ENCODE data around the gene SBF2. TPM values are rescaled to one million over a fixed set of nuclear protein-coding genes. Genes with fewer than 3 reads are reported as not detected.

SBF2 gene
- total and polyA plus RNA-seq, 2 of the 13 experiments (the other 11 are each of a cell fraction or from before 2014, with no cell fraction given) = 24.0 to 45.8 TPM

DNA sequence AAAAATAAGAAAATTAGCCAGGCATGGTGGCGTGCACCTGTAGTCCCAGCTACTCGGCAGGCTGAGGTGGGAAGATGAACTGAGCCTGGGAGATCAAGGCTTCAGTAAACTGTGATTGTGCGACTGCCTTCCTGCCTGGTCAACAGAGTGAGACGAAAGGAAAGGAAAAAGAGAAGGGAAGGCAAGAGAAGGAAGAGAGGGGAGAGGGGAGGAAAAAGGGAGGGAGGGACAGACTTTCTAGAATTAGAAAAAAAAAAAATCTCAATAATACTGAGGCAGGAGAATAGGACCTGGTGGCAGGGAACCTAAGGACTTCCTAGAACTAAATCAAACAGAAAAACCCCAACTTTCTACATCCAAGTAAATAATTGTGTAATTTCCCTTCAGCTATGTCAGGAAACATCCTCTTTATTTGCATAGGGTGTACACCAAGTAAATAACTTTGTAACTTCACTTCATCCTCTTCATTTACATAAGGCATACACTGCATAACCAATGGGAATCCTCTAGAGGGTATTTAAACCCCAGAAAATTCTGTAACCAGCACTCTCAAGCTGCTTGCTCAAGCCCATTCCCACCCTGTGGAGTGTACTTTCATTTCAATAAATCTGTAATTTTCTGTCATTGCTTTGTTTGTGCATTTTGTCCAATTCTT, 8.7 kb downstream of the SBF2 start (continued):
- TF ChIP-seq, protein P1, sequence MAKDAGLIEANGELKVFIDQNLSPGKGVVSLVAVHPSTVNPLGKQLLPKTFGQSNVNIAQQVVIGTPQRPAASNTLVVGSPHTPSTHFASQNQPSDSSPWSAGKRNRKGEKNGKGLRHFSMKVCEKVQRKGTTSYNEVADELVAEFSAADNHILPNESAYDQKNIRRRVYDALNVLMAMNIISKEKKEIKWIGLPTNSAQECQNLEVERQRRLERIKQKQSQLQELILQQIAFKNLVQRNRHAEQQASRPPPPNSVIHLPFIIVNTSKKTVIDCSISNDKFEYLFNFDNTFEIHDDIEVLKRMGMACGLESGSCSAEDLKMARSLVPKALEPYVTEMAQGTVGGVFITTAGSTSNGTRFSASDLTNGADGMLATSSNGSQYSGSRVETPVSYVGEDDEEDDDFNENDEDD (CRISPR knock-in tag; IDR thresholded peaks at IDR 0.05; ENCODE audit: borderline replicate concordance) = no peak
- no peak for TF ChIP-seq ZFP62 (CRISPR knock-in tag; IDR thresholded peaks at IDR 0.05)
- no peak for TF ChIP-seq PHB2 (IDR thresholded peaks at IDR 0.05; ENCODE audit: partially characterized antibody)
- TF ChIP-seq, protein P2, sequence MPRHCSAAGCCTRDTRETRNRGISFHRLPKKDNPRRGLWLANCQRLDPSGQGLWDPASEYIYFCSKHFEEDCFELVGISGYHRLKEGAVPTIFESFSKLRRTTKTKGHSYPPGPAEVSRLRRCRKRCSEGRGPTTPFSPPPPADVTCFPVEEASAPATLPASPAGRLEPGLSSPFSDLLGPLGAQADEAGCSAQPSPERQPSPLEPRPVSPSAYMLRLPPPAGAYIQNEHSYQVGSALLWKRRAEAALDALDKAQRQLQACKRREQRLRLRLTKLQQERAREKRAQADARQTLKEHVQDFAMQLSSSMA (CRISPR knock-in tag; IDR thresholded peaks at IDR 0.05) = no peak
- no peak for TF ChIP-seq PHF21A (CRISPR knock-in tag; IDR thresholded peaks at IDR 0.05)
- TF ChIP-seq ZNF703 (CRISPR knock-in tag; IDR thresholded peaks at IDR 0.05; ENCODE audit: borderline replicate concordance) = no peak
- no peak for TF ChIP-seq NR2F1 (CRISPR knock-in tag; IDR thresholded peaks at IDR 0.05)
- no peak for TF ChIP-seq REL (CRISPR knock-in tag; conservative IDR thresholded peaks at IDR 0.05)
- TF ChIP-seq, protein P3, sequence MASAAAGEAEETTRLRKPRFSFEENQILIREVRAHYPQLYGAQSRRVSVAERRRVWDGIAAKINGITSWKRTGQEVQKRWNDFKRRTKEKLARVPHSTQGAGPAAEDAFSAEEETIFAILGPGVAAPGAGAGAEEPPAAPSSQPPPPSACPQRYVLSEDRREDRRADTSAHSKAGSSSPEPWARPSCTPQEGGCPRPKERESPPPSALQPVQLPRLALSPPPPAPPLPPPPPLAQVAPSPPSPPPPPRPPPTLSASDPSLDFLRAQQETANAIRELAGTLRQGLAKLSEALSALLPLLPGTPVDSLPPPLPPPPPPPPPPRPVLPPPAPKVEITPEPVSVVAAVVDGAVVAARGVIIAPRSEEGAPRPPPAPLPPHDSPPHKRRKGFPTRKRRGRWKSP (CRISPR knock-in tag; IDR thresholded peaks at IDR 0.05) = no peak
- TF ChIP-seq TAF15 (IDR thresholded peaks at IDR 0.05; ENCODE audit: low read depth, low read length, poor library complexity, severe bottlenecking) = no peak
- TF ChIP-seq, protein P4, sequence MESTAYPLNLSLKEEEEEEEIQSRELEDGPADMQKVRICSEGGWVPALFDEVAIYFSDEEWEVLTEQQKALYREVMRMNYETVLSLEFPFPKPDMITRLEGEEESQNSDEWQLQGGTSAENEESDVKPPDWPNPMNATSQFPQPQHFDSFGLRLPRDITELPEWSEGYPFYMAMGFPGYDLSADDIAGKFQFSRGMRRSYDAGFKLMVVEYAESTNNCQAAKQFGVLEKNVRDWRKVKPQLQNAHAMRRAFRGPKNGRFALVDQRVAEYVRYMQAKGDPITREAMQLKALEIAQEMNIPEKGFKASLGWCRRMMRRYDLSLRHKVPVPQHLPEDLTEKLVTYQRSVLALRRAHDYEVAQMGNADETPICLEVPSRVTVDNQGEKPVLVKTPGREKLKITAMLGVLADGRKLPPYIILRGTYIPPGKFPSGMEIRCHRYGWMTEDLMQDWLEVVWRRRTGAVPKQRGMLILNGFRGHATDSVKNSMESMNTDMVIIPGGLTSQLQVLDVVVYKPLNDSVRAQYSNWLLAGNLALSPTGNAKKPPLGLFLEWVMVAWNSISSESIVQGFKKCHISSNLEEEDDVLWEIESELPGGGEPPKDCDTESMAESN (CRISPR knock-in tag; conservative IDR thresholded peaks at IDR 0.05) = no peak
- no peak for TF ChIP-seq HCFC1 (IDR thresholded peaks at IDR 0.05; ENCODE audit: low read depth, low read length)
- TF ChIP-seq ZNF543 (CRISPR knock-in tag; IDR thresholded peaks at IDR 0.05) = no peak
- TF ChIP-seq, protein P5, sequence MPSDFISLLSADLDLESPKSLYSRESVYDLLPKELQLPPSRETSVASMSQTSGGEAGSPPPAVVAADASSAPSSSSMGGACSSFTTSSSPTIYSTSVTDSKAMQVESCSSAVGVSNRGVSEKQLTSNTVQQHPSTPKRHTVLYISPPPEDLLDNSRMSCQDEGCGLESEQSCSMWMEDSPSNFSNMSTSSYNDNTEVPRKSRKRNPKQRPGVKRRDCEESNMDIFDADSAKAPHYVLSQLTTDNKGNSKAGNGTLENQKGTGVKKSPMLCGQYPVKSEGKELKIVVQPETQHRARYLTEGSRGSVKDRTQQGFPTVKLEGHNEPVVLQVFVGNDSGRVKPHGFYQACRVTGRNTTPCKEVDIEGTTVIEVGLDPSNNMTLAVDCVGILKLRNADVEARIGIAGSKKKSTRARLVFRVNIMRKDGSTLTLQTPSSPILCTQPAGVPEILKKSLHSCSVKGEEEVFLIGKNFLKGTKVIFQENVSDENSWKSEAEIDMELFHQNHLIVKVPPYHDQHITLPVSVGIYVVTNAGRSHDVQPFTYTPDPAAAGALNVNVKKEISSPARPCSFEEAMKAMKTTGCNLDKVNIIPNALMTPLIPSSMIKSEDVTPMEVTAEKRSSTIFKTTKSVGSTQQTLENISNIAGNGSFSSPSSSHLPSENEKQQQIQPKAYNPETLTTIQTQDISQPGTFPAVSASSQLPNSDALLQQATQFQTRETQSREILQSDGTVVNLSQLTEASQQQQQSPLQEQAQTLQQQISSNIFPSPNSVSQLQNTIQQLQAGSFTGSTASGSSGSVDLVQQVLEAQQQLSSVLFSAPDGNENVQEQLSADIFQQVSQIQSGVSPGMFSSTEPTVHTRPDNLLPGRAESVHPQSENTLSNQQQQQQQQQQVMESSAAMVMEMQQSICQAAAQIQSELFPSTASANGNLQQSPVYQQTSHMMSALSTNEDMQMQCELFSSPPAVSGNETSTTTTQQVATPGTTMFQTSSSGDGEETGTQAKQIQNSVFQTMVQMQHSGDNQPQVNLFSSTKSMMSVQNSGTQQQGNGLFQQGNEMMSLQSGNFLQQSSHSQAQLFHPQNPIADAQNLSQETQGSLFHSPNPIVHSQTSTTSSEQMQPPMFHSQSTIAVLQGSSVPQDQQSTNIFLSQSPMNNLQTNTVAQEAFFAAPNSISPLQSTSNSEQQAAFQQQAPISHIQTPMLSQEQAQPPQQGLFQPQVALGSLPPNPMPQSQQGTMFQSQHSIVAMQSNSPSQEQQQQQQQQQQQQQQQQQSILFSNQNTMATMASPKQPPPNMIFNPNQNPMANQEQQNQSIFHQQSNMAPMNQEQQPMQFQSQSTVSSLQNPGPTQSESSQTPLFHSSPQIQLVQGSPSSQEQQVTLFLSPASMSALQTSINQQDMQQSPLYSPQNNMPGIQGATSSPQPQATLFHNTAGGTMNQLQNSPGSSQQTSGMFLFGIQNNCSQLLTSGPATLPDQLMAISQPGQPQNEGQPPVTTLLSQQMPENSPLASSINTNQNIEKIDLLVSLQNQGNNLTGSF (CRISPR knock-in tag; IDR thresholded peaks at IDR 0.05) = no peak
